SHP77 (cell line): Measurements from ENCODE around the gene SUN1.
A peak's percentile ranks its signal among the peaks of the same experiment; 100 is the strongest.

Experiments
- DNase-seq, 2 experiments: peaks; one replicate each; lab custom pipeline; 2025; lab: John Stamatoyannopoulos, UW

Gene SUN1

GRCh38 chr7:907158-907980 lies 75.1 kb downstream of the SUN1 start:
- DNase-seq, result peak; percentile 21 to 28

- DNase-seq, result no peak
Observed at GRCh38 chr7:908159-908581, 75.9 kb downstream of the SUN1 start.

GRCh38 chr7:908591-909357 lies 76.5 kb downstream of the SUN1 start:
- DNase-seq, result peak; percentile 55 to 68

- no peak for DNase-seq
Observed at GRCh38 chr7:909358-910329, 77.4 kb downstream of the SUN1 start.

GRCh38 chr7:910441-910861 lies 78.2 kb downstream of the SUN1 start:
- DNase-seq, result no peak

- no peak for DNase-seq
Observed at GRCh38 chr7:910931-911431, 78.7 kb downstream of the SUN1 start.

GRCh38 chr7:911791-912480 lies 79.7 kb downstream of the SUN1 start:
- DNase-seq, result no peak

- peak; percentile 45 to 48 for DNase-seq
Observed at GRCh38 chr7:913736-914520, 81.7 kb downstream of the SUN1 start.

- no peak for DNase-seq
Observed at GRCh38 chr7:914521-915194, 82.4 kb downstream of the SUN1 start.

GRCh38 chr7:915291-916218 lies 83.3 kb downstream of the SUN1 start:
- no peak for DNase-seq

- no peak for DNase-seq
Observed at GRCh38 chr7:916291-916941, 84.1 kb downstream of the SUN1 start.

- no peak for DNase-seq
Observed at GRCh38 chr7:917255-918117, 85.2 kb downstream of the SUN1 start.

GRCh38 chr7:918118-918425 lies 85.8 kb downstream of the SUN1 start:
- no peak for DNase-seq

- DNase-seq, result no peak
Observed at GRCh38 chr7:918441-919113, 86.3 kb downstream of the SUN1 start.

GRCh38 chr7:919114-919442 lies 86.8 kb downstream of the SUN1 start:
- no peak for DNase-seq

- no peak for DNase-seq
Observed at GRCh38 chr7:919924-920341, 87.7 kb downstream of the SUN1 start.
